Activated CD4-positive, alpha-beta T cell treated with anti-CD3 and anti-CD28 coated beads, Interleukin-10, Interleukin-2, amounts not matched to agents 100 ng/mL and 50 ng/mL, durations not matched to agents 16 hours and 8 hours (primary cell): Measurements from ENCODE around the gene TUBD1.
"Not testable (repeated sequence)": the region's sequence is repeated elsewhere in the genome, so short reads cannot be mapped to it uniquely, and the experiment has no call there.

ENCODE experiments used
- DNase-seq: peaks from one replicate; pipeline ENCODE4 v3.0.0-alpha.2; 2020

TUBD1 gene

GRCh38 chr17:59873414-59873813 lies 19.3 kb downstream of the TUBD1 start:
- DNase-seq: not testable (repeated sequence)

GRCh38 chr17:59872351-59872750 lies 20.4 kb downstream of the TUBD1 start:
- DNase-seq: no peak

GRCh38 chr17:59870482-59870881 lies 22.3 kb downstream of the TUBD1 start:
- DNase-seq: no peak

GRCh38 chr17:59869941-59870218 lies 22.9 kb downstream of the TUBD1 start:
- DNase-seq: no peak

GRCh38 chr17:59863616-59864015 lies 29.1 kb downstream of the TUBD1 start:
- DNase-seq: no peak

GRCh38 chr17:59859444-59860025 lies 33.2 kb downstream of the TUBD1 start:
- peak; percentile 33 for DNase-seq

- no peak for DNase-seq
Observed at GRCh38 chr17:59858932-59859331, 33.8 kb downstream of the TUBD1 start.

GRCh38 chr17:59858167-59858816 lies 34.5 kb downstream of the TUBD1 start:
- no peak for DNase-seq

- no peak for DNase-seq
Observed at GRCh38 chr17:59856859-59857794, 35.6 kb downstream of the TUBD1 start.

- DNase-seq: not testable (repeated sequence)
Observed at GRCh38 chr17:59853919-59854729, 38.6 kb downstream of the TUBD1 start.

GRCh38 chr17:59853168-59853918 lies 39.4 kb downstream of the TUBD1 start:
- DNase-seq: peak; percentile 76

GRCh38 chr17:59852847-59853167 lies 39.9 kb downstream of the TUBD1 start:
- DNase-seq: not testable (repeated sequence)

GRCh38 chr17:59851439-59852375 lies 41.0 kb downstream of the TUBD1 start:
- no peak for DNase-seq

- not testable (repeated sequence) for DNase-seq
Observed at GRCh38 chr17:59850311-59850710, 42.4 kb downstream of the TUBD1 start.

GRCh38 chr17:59848778-59849177 lies 44.0 kb downstream of the TUBD1 start:
- peak; percentile 95 for DNase-seq

- no peak for DNase-seq
Observed at GRCh38 chr17:59848385-59848668, 44.4 kb downstream of the TUBD1 start.

- peak; percentile 87 for DNase-seq
Observed at GRCh38 chr17:59846394-59847165, 46.2 kb downstream of the TUBD1 start.

- DNase-seq: peak; percentile 79
Observed at GRCh38 chr17:59845595-59846393, 46.9 kb downstream of the TUBD1 start.

GRCh38 chr17:59844884-59845594 lies 47.7 kb downstream of the TUBD1 start:
- DNase-seq: peak; percentile 45
